HG03045 (cell line): Measurements from ENCODE around the gene MSH4.
"Not testable (repeated sequence)": the region's sequence is repeated elsewhere in the genome, so short reads cannot be mapped to it uniquely, and the experiment has no call there.

Experiments
- ATAC-seq: cut with Tn5 transposase; IDR thresholded peaks from one replicate; pipeline ENCODE4 v1.9.1; 2021; ENCODE audit warnings: mild to moderate bottlenecking, moderate library complexity; ENCODE audit not compliant: unreplicated experiment

Gene MSH4

GRCh38 chr1:75795703-75796193 lies 934 bp upstream of the MSH4 start:
- no peak for ATAC-seq

- no peak for ATAC-seq
These were observed 549 bp downstream of the MSH4 start for GRCh38 chr1:75797273-75797588.

GRCh38 chr1:75797606-75798216 lies 1.0 kb downstream of the MSH4 start:
- no peak for ATAC-seq

- not testable (repeated sequence) for ATAC-seq
These were observed 4.8 kb downstream of the MSH4 start for GRCh38 chr1:75801480-75801879.

GRCh38 chr1:75808921-75809320 lies 12.2 kb downstream of the MSH4 start:
- no peak for ATAC-seq

- not testable (repeated sequence) for ATAC-seq
These were observed 13.4 kb downstream of the MSH4 start for GRCh38 chr1:75810113-75810512.

- ATAC-seq: no peak
These were observed 14.7 kb downstream of the MSH4 start for GRCh38 chr1:75811211-75811981.

GRCh38 chr1:75812065-75812464 lies 15.4 kb downstream of the MSH4 start:
- ATAC-seq: no peak

GRCh38 chr1:75823596-75823995 lies 26.9 kb downstream of the MSH4 start:
- not testable (repeated sequence) for ATAC-seq

- ATAC-seq: no peak
These were observed 39.9 kb downstream of the MSH4 start for GRCh38 chr1:75836528-75837100.

- ATAC-seq: no peak
These were observed 41.4 kb downstream of the MSH4 start for GRCh38 chr1:75838079-75838478.

- no peak for ATAC-seq
These were observed 44.7 kb downstream of the MSH4 start for GRCh38 chr1:75841421-75841820.

GRCh38 chr1:75845576-75845975 lies 48.9 kb downstream of the MSH4 start:
- no peak for ATAC-seq

GRCh38 chr1:75855010-75855409 lies 58.3 kb downstream of the MSH4 start:
- no peak for ATAC-seq

GRCh38 chr1:75855734-75856133 lies 59.1 kb downstream of the MSH4 start:
- no peak for ATAC-seq

- ATAC-seq: no peak
These were observed 65.1 kb downstream of the MSH4 start for GRCh38 chr1:75861831-75862230.

- ATAC-seq: no peak
These were observed 74.3 kb downstream of the MSH4 start for GRCh38 chr1:75870951-75871350.

- no peak for ATAC-seq
These were observed 83.3 kb downstream of the MSH4 start for GRCh38 chr1:75879985-75880384.

- ATAC-seq: no peak
These were observed 87.8 kb downstream of the MSH4 start for GRCh38 chr1:75884437-75884836.

GRCh38 chr1:75901371-75901770 lies 104.7 kb downstream of the MSH4 start:
- ATAC-seq: no peak

GRCh38 chr1:75908717-75909152 lies 112.1 kb downstream of the MSH4 start:
- ATAC-seq: no peak

- ATAC-seq: no peak
These were observed 120.2 kb downstream of the MSH4 start for GRCh38 chr1:75916834-75917233.
